OCI-LY1 (cell line): ENCODE results near the gene GDPD1.

Experiments used
- H2AFZ ChIP-seq: fragments of 200-600 bp; sonication (generic), shearing (Covaris generic); 2 replicates; pipeline ENCODE4 v1.6.0; 2014; ENCODE audit warnings: antibody characterized with exemption, mild to moderate bottlenecking, low read length
- H3F3A ChIP-seq: fragments of 200-600 bp; sonication (generic), shearing (Covaris generic); 2 replicates; pipeline ENCODE4 v1.6.0; 2014; ENCODE audit warnings: mild to moderate bottlenecking, antibody characterized with exemption, low read length, moderate library complexity; ENCODE audit not compliant: insufficient read depth
- H3K27ac ChIP-seq: fragments of 200-600 bp; sonication (generic); 2 replicates; pipeline ENCODE4 v1.5.1; 2014; ENCODE audit warnings: low read length, mixed run types, mild to moderate bottlenecking, low read depth; ENCODE audit not compliant: poor library complexity, severe bottlenecking
- H3K27me3 ChIP-seq: fragments of 200-600 bp; sonication (generic); 2 replicates; pipeline ENCODE4 v1.6.0; 2014; ENCODE audit warnings: antibody characterized with exemption, mild to moderate bottlenecking, low read length, moderate library complexity; ENCODE audit not compliant: insufficient read depth
- H3K36me3 ChIP-seq: fragments of 200-600 bp; sonication (generic); 2 replicates; pipeline ENCODE4 v1.6.1; 2014; ENCODE audit warnings: mild to moderate bottlenecking, antibody characterized with exemption, low read length, moderate library complexity, mixed read lengths; ENCODE audit not compliant: insufficient read depth
- H3K4me1 ChIP-seq: fragments of 200-600 bp; sonication (generic); 2 replicates; pipeline ENCODE4 v1.5.1; 2014; ENCODE audit warnings: mild to moderate bottlenecking, low read length, moderate library complexity; ENCODE audit not compliant: insufficient read depth, severe bottlenecking
- H3K4me2 ChIP-seq: fragments of 200-600 bp; sonication (generic), shearing (Covaris generic); 2 replicates; pipeline ENCODE4 v1.6.1; 2014; ENCODE audit warnings: low read length
- H3K4me3 ChIP-seq: fragments of 200-600 bp; sonication (generic); 2 replicates; pipeline ENCODE4 v1.5.1; 2014; ENCODE audit warnings: low read length, low read depth, mild to moderate bottlenecking, mixed read lengths; ENCODE audit not compliant: poor library complexity, severe bottlenecking
- H3K79me2 ChIP-seq: fragments of 200-600 bp; shearing (Covaris generic); 2 replicates; pipeline ENCODE4 v1.6.1; 2016; ENCODE audit warnings: mixed run types, low read length, mixed read lengths; ENCODE audit not compliant: insufficient read depth
- H3K9ac ChIP-seq: fragments of 200-600 bp; sonication (generic), shearing (Covaris generic); 2 replicates; pipeline ENCODE4 v1.6.1; 2014; ENCODE audit warnings: mild to moderate bottlenecking, low read length, mixed read lengths
- H3K9me2 ChIP-seq: fragments of 200-600 bp; sonication (generic), shearing (Covaris generic); 2 replicates; pipeline ENCODE4 v1.6.1; 2014; ENCODE audit warnings: low read depth, mild to moderate bottlenecking, low read length, mixed read lengths
- H3K9me3 ChIP-seq: fragments of 200-600 bp; shearing (Covaris generic); 2 replicates; pipeline ENCODE4 v1.6.1; 2014; ENCODE audit warnings: low read length, mixed read lengths
- H4K20me1 ChIP-seq: fragments of 200-600 bp; sonication (generic), shearing (Covaris generic); 2 replicates; pipeline ENCODE4 v1.6.0; 2016; ENCODE audit warnings: mild to moderate bottlenecking, low read length; ENCODE audit not compliant: insufficient read depth
- EZH2 ChIP-seq: fragments of 200-600 bp; sonication (generic), shearing (Covaris generic); IDR thresholded peaks from 2 replicates; pipeline ENCODE4 v1.8.0; 2017; ENCODE audit warnings: borderline replicate concordance, mixed run types, mild to moderate bottlenecking, antibody characterized with exemption, low read length, moderate library complexity, mixed read lengths
- TF ChIP-seq, protein P1 (sequence below): fragments of 200-600 bp; sonication (generic), shearing (Covaris generic); IDR thresholded peaks from 2 replicates; pipeline ENCODE4 v1.5.1; 2017; ENCODE audit warnings: mild to moderate bottlenecking, antibody characterized with exemption, low read length, moderate library complexity, mixed read lengths

GDPD1 gene

DNA sequence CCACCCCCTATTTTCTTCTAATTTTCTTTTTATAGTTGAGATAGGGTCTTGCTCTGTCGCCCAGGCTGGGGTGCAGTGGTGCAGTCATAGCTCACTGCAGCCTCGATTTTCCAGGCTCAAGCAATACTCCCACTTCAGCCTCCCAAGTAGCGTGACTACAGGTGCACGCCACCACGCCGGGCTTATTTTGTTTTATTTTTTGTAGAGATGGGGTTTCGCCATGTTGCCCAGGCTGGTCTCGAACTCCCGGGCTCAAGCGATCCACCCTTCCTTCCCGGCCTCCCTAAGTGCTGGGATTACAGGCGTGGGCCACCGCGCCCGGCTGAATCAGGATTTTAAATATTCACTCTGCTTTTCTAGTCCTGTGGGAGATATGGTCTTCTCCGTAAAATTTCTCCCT lies 941 bp upstream of the GDPD1 start:
- peaks cover 11% of the 10 kb centered on the region for H3K4me1 ChIP-seq
- H3K4me3 ChIP-seq: no peak overlapping the region
- no peaks in the 10 kb centered on the region for H4K20me1 ChIP-seq
- H3K27me3 ChIP-seq: no peaks in the 10 kb centered on the region
- H2AFZ ChIP-seq: peak overlapping the region; percentile 99
- no peak overlapping the region for H3K27ac ChIP-seq
- no peak overlapping the region for H3K9ac ChIP-seq
- no peaks in the 10 kb centered on the region for H3K9me3 ChIP-seq
- H3K4me2 ChIP-seq: peak overlapping the region; percentile 96; the same call in 1 of the 2 replicates
- H3K9me2 ChIP-seq: no peaks in the 10 kb centered on the region
- H3K79me2 ChIP-seq: no peaks in the 10 kb centered on the region
- TF ChIP-seq, protein P1, sequence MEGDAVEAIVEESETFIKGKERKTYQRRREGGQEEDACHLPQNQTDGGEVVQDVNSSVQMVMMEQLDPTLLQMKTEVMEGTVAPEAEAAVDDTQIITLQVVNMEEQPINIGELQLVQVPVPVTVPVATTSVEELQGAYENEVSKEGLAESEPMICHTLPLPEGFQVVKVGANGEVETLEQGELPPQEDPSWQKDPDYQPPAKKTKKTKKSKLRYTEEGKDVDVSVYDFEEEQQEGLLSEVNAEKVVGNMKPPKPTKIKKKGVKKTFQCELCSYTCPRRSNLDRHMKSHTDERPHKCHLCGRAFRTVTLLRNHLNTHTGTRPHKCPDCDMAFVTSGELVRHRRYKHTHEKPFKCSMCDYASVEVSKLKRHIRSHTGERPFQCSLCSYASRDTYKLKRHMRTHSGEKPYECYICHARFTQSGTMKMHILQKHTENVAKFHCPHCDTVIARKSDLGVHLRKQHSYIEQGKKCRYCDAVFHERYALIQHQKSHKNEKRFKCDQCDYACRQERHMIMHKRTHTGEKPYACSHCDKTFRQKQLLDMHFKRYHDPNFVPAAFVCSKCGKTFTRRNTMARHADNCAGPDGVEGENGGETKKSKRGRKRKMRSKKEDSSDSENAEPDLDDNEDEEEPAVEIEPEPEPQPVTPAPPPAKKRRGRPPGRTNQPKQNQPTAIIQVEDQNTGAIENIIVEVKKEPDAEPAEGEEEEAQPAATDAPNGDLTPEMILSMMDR: no peak
- no peak for TF ChIP-seq EZH2
- peaks cover 7% of the 10 kb centered on the region for H3K36me3 ChIP-seq
- H3F3A ChIP-seq: no peaks in the 10 kb centered on the region

- no peaks in the 10 kb centered on the region for H3K27me3 ChIP-seq
- H3K9me2 ChIP-seq: no peaks in the 10 kb centered on the region
- peaks cover 11% of the 10 kb centered on the region for H3K4me1 ChIP-seq
- H4K20me1 ChIP-seq: no peaks in the 10 kb centered on the region
- peak overlapping the region; percentile 76 for H3K4me3 ChIP-seq
- peak overlapping the region; percentile 99 for H2AFZ ChIP-seq
- H3K9ac ChIP-seq: peak overlapping the region; percentile 56; the same call in 1 of the 2 replicates
- peak overlapping the region; percentile 96 for H3K4me2 ChIP-seq
- H3K27ac ChIP-seq: no peak overlapping the region
- H3K9me3 ChIP-seq: no peaks in the 10 kb centered on the region
- H3K79me2 ChIP-seq: no peaks in the 10 kb centered on the region
- H3K36me3 ChIP-seq: peaks cover 1% of the 10 kb centered on the region
- H3F3A ChIP-seq: no peaks in the 10 kb centered on the region
- no peak for TF ChIP-seq EZH2
- TF ChIP-seq, protein P1: no peak
Observed at GRCh38 chr17:59219992-59220327, 351 bp upstream of the GDPD1 start.

GRCh38 chr17:59221159-59221847 lies 992 bp downstream of the GDPD1 start:
- H3K27ac ChIP-seq: no peak overlapping the region
- peak overlapping the region; percentile 76 for H3K9ac ChIP-seq
- no peaks in the 10 kb centered on the region for H3F3A ChIP-seq
- H3K9me3 ChIP-seq: no peaks in the 10 kb centered on the region
- H3K9me2 ChIP-seq: no peaks in the 10 kb centered on the region
- peaks cover 11% of the 10 kb centered on the region for H3K4me1 ChIP-seq
- peak overlapping the region; percentile 76 for H3K4me3 ChIP-seq
- H3K79me2 ChIP-seq: no peaks in the 10 kb centered on the region
- H3K27me3 ChIP-seq: no peaks in the 10 kb centered on the region
- no peaks in the 10 kb centered on the region for H3K36me3 ChIP-seq
- no peak overlapping the region for H2AFZ ChIP-seq
- peak overlapping the region; percentile 96 for H3K4me2 ChIP-seq
- H4K20me1 ChIP-seq: no peaks in the 10 kb centered on the region
- no peak for TF ChIP-seq EZH2
- TF ChIP-seq, protein P1: no peak
